HG02642 (cell line): ENCODE data around the gene PDLIM3.

Experiments
- ATAC-seq: cut with Tn5 transposase; IDR thresholded peaks from one replicate; pipeline ENCODE4 v1.9.1; 2021; ENCODE audit warnings: mild to moderate bottlenecking; ENCODE audit not compliant: unreplicated experiment, poor library complexity

Gene PDLIM3

DNA sequence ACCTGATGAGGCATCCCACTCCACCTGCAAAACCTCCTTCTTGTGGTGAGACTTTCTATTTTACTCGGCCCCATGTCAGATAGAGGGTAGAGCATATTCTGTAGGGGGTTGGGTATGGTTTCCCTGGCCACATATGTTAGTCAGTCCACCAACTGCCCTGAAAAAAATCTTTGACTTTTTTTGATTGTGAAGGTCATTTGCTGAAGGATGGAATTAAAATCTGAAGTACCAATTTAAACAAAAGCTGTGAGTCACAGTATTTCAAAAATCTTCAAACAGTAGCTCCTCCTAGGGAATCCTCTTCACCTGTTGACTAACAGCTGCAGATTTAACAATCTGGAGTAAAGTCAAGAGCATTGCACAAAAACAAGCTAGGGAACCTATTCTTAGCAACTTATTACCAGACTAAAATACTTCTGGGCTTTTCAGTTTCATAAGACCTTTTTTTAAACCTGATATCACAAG, 55.8 kb downstream of the PDLIM3 start:
- ATAC-seq: peak; percentile 93

DNA sequence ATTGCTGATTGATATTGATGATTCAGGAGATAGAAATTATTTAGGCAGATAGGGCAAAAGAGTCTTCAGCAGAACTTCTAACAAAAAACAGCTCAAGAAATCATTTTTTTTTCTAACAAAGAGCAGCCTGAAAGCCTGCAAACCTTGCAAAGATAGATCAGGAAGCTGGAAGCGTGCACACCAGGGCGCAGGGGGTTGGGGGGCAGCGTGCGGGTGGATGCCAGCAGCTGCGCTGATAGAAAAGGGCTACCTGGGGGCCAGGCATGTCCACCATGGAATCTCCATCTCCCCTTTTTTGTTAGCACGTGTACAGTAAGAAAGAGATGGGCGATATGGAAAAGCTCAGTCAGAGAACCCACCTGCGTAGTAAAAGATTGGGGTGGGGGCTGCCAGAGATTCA, 62.1 kb downstream of the PDLIM3 start:
- no peak for ATAC-seq

DNA sequence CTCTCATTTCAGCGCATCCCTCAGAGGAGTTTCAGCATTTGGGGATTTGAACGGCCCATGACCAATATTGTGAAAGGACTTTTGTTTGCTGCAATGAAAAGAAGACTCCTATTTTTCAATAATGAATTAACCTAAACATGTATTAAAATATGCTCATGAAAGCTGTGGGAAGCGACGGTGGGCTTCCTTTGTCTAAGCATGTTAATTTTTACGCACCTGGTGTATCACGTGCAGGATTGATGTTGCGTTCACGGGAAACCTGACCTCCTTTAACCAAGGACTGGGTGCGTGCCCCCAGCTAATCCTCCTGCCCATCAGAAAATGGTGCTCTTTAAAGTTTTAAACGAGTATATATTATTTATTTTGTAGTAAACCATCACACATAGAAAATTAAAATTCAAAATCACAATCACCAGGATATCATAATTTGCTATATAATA, 63.2 kb downstream of the PDLIM3 start:
- no peak for ATAC-seq

DNA sequence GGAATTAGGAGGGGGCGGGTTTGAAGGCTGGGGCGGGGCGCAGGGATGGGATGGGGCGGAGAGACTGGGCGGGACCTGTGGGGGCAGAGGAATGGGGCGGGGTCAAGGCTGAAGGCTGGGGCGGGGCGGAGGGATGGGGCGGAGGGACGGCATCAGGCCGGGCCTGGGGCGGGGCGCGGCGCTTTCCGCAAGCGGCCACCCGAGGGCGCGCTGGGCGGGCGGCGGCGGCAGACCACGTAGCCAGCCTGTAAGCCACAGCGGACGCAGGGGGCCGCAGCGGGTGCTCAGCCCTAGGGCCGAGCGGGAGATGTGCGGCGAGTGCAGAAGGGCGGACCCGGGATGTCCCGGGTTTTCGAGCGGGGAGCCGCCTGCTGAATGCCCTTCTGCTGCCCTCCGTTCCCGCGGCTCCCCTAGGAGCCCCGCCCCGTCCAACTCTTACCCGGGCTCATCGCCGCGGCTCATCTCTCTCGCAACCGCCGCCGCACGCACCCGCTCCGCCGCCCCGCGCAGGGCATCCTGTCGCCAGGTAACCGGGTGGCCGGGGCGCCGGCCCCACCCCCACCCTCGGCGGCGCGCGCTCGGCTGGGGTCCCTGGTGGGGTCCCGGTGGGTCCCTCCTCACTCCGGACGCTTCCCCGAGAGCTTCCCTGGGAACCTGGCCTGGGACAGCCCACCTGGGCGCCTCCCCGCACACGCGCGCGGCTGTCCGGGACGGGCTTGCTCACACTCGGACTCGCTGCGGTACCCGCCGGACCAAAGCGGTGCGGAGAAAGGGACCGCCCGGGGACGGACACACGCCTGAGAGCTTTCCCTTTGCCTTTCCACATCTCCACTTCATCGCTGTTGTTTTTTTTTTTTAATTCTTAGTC, 63.8 kb downstream of the PDLIM3 start, which contains the start of gene CCDC110:
TSS of gene CCDC110 (minus strand) at position 499 of the 868 bp plus-strand sequence. CDS start at position 449, 50 bp downstream.
- ATAC-seq: peak; percentile 95

DNA sequence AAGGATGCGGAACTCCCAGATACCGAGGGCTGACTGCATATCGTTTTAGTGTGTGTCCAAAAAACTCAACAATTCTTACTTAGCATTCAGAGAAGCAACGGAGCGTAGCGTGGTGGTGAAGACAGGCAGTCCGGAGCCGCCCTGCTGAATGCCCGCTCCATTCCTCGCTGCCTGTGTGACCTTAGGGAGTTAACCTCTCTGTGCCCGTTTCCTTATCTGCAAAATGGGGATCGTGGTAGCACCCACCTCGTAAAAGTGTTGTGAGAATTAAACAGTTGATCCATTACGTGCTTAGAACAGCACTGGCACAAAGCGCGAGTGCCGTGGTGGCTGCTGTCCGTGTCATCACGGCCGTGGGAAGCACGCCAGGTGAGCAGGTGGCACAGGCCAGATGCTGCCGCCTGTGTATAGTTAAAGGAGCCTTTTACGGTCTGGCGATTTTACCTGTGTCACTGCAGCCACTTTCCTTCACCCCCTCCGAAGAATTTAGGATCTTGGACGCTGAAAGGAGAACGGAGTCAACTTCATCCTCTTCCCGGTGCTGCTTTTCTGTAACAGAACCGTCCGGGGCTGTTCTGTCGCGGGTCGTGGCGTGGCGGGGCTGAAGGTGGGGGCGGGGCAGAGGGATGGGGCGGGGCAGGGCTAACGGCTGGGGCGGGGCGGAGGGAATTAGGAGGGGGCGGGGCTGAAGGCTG, 64.7 kb downstream of the PDLIM3 start:
- ATAC-seq: peak; percentile 7

DNA sequence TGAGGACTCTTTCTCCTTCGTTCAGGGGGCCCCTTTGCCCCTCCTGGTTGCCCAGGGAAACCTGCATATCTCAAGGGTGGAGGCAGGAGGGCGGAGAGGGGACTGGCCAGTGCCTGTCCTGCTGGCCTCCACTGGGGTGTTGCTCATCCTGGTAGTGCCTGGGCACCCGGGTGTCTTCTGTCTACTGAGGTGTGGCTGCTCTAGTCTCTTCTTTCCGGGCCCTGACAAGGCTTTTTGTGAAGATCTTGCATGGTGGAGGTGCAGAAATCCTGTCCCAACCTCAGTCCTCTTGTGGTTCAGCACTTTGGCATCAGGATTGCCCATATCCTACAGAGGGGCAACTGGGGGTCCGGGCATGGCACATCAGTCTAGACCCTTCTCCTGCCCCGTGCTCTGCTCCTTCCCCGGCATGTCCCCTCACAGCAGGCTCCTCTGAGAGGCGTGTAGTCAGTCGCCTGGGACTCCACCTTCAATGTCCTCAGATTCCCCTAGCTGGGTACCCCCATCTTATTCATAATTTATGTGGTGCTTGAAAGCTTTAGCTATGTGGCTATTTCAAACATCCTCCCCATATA, 65.6 kb downstream of the PDLIM3 start:
- ATAC-seq: no peak

DNA sequence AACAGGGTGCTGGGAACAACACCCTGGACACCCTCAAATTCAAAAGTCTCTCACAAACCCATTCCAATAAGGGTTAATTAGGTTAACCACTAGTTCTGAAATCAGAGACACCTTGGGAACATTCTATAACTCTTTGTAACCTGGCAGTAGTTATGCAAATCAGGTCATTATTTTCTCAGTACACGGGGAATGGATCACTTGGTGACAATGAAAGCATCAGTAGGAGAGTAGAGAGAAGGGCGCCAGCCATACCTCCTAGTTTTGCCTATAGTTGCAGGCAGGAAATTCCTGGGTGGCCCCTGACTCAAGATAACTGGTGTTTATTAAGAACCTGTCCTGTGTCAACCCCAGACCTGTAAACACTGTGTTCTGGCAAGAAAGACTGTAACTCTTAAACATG, 66.3 kb downstream of the PDLIM3 start:
- no peak for ATAC-seq

DNA sequence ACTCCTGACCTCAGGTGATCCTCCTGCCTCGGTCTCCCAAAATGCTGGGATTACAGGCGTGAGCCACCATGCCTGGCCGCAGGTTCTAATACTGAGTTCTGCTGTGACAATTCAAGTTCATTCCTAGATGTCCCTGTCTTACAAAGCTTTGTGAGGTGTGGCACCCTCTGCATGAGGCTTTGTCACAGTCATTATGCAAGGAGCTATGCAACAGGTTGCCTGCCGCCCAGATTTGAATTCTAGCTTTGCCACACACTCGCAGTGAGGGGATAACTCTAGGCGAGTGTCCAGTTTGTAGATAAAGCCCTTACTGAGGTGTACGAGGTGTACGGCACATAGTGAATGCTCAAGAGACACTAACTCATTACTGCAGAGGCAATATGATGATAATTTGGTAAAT, 67.3 kb downstream of the PDLIM3 start:
- no peak for ATAC-seq

DNA sequence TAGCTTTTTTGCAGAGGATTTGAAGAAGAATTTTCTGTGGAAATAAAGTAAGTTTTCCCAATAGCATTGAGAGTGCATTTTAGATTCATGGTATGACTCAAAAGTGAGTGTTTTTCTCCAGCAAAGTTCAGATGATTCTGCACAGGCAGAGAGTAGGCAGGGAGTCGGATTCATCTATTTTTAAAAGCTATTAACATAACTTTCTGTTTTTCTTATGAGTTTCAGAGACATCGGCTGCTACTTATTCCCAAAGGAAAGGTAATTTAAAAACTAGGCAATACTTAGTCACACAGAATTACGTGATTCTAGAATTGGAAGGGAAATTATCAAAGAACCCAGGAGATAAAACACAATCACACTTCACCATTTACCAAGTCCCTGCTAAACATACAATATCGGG, 68.2 kb downstream of the PDLIM3 start:
- ATAC-seq: no peak

DNA sequence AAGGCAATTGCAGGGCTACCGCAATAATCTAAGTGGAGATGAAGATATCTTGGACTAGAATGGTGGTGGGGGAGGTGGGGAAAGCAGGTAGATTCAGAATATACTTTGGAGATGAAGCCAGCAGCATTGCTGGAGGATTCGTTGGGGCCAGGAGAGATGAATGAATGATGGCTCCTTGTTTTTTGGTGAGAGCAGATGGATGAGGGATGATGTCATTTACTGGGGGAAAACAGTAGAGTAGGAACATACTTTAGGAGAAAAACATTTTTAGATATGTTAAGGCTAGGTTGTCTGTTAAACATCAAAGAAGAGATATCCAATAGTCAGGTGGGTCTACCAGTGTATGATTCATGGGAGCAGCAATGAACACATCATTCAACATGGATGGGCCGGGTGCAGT, 69.6 kb downstream of the PDLIM3 start:
- ATAC-seq: no peak

DNA sequence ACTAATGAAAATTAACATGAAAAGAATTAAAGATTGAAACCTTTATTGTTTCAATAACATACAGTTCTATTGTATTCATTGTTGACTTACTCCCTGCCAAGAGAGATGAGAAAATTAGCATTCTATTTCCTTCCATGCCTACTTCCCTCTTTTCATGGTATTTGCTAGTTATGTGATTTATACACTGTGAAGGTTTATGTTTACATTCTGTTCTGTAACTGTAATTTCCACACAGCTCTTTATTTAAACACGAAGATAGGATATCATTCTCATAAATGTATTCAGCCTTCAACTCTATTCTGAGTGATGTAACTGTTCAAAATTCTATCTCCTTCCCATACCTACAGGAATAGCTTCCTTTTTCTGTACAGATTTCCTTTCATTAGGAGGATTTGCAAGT, 70.4 kb downstream of the PDLIM3 start:
- ATAC-seq: no peak

DNA sequence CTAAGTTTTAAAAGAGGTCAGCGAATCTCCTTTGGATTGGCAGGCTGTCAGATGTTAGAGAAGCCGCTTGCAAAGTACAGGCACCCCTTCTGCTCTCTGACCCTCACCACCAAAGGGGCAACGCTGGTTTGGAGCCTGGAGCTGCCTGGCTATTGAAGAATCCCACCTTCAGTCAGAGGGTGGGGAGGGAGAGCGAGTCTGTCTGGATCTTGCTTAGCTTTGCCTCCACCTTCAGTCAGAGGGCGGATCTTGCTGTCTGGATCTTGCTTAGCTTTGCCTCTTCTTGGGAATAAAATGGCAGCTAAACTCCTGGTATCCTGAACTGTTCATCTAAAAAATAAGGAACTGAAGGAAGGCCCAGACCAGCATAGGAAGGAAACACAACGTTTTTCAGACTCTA, 71.1 kb downstream of the PDLIM3 start:
- no peak for ATAC-seq

DNA sequence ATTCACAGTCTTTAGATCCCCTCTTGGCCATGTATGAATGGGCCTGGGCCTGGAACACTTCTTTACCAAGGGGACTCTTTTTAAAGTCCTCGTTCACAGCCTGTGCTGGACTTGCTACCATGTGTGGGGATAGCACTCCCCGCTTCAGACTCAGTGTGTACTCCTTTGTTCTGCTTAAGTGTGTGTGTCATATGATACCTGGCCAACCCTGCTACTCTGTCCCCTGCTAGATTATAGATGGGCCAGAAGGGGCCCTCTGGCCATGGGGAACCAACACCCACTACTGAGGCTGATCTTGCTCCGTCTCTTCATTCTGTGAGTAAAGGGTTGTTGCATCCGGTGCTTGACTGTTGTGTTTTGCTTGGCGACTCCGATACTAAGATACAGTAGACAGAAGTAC, 71.8 kb downstream of the PDLIM3 start:
- no peak for ATAC-seq

DNA sequence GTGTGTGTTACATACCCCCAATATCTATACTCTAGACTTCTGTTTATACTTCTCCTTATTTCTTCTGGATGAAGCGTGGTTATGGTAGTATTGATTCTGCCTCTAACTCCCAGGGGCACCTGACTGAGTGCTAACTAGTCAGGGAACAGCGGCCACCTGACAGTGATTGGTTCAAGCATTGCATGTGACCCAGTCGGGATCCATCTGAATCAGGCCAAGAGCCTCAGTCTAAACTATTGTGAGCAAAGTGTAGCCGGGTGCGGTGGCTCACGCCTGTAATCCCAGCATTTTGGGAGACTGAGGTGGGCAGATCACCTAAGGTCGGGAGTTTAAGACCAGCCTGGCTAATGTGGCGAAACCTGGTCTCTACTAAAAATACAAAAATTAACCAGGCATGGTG, 73.7 kb downstream of the PDLIM3 start:
- ATAC-seq: no peak

DNA sequence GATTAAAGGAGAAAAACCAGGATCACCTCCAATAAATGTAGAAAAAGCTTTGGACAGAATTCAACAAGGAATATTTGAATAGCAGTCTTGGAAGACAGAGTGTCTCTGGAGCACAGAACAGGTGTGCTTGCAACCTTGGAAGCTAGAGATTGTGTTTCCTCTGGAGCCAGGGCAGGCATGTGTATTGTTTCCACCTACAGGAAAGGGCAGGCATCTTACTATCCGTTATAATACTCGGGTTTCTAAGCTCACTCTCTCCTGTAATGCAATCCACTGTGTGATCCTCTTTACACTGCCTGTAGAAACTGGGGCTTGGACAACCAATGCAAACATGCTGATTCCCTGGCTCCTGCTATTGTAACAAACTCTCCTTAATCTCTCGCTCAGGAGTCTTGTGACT, 78.2 kb downstream of the PDLIM3 start:
- ATAC-seq: no peak

DNA sequence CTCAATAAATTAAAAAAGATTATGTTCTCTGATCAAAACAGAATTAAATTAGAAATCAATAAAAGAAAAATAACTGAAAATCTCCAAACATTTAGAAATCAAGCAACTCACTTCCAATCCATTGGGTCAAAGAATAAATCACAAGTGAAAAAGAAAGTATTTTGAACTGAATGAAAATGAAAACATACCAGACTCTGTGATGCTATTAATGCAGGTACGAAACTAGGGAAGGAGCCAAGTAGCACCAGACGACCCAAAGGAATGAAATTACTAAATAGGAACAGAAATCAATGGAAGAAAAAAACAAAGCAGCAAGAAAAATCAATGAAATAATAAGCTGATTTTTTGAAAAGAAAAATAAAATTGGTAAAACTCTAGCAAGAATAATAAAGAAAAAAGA, 79.2 kb downstream of the PDLIM3 start:
- no peak for ATAC-seq
